Thoracic aorta (tissue), 2 donors: Measurements from ENCODE around the gene ZNF326. TPM values are rescaled to one million over a fixed set of nuclear protein-coding genes. Genes with fewer than 3 reads are reported as not detected.

Experiments
- ATAC-seq: fragments of 150-250 bp; one replicate; pipeline ENCODE4 v1.8.0; 2017; ENCODE audit warnings: low read depth; ENCODE audit not compliant: insufficient number of reproducible peaks, low FRiP score
- DNase-seq: peaks from one replicate; pipeline ENCODE4 v3.0.0-alpha.2; 2020; ENCODE audit warnings: low spot score
- H3K27ac ChIP-seq, 2 donors: fragments of 200-600 bp; sonication (generic); 1 replicate in 1 of 2; 2 replicates in 1 of 2; pipeline ENCODE4 v1.5.1; 2016; ENCODE audit warnings: mild to moderate bottlenecking in 2 of 2, moderate library complexity in 2 of 2
- H3K27me3 ChIP-seq: fragments of 200-600 bp; sonication (generic); replicated peaks from 2 replicates; pipeline ENCODE4 v1.6.0; 2016; ENCODE audit warnings: mild to moderate bottlenecking; ENCODE audit not compliant: insufficient read depth
- H3K36me3 ChIP-seq: fragments of 200-600 bp; sonication (generic); one replicate; pipeline ENCODE4 v1.5.1; 2016
- H3K4me1 ChIP-seq, 2 donors: fragments of 200-600 bp; sonication (generic); 1 replicate in 1 of 2; 2 replicates in 1 of 2; pipeline versions ENCODE4 v1.5.1 to v1.6.0; 2016; ENCODE audit warnings: low read depth in 2 of 2, mild to moderate bottlenecking in 1 of 2; ENCODE audit not compliant: control insufficient read depth in 1 of 2
- H3K4me3 ChIP-seq: fragments of 200-600 bp; sonication (generic); 2 replicates; pipeline ENCODE4 v1.5.1; 2016; ENCODE audit warnings: mild to moderate bottlenecking
- H3K9me3 ChIP-seq: fragments of 200-600 bp; sonication (generic); 2 replicates; pipeline ENCODE4 v1.5.1; 2016
- total RNA-seq, 2 donors: library from RNA; depleted of rRNA; stranded (reverse); fragments of >200 nt; gene quantifications; one replicate each; pipeline versions ENCODE4 v1.1.0 to v1.2.3, GENCODE V29; 2016
- TF ChIP-seq, protein P1 (sequence below): fragments of 200-600 bp; sonication (generic); IDR thresholded peaks from one replicate; pipeline ENCODE4 v1.5.1; 2019; ENCODE audit warnings: antibody characterized with exemption

ZNF326 gene
- total RNA-seq, 2 donors from 2014 or later = 21.8 to 31.1 TPM

DNA sequence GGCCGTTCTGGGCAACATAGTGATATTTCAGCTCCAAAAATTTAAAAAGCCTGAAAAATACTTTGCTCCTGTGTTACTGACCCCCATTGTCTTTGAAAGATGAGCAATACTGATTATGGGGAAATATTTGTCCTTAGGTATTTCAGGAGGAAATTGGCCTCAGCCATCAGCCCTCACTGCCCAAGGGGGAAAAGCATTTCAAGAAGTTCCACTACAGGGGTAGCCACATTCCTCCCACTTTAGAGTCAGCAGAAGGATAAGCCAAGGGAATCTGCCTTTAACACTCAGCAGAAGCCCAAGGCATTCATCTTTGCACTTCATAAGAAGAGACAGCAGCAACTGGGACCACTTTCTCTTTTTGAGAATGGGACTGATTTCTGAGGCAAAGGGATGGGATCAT, 40.5 kb upstream of the ZNF326 start:
- Histone ChIP-seq H3K27ac (no peak overlapping the region), H3K4me3 (no peak overlapping the region), H3K36me3 (no peaks in the 10 kb centered on the region), H3K4me1 (no peaks in the 10 kb centered on the region), H3K9me3 (no peaks in the 10 kb centered on the region), H3K27me3 (no peaks in the 10 kb centered on the region)
- DNase-seq = no peak
- TF ChIP-seq, protein P1, sequence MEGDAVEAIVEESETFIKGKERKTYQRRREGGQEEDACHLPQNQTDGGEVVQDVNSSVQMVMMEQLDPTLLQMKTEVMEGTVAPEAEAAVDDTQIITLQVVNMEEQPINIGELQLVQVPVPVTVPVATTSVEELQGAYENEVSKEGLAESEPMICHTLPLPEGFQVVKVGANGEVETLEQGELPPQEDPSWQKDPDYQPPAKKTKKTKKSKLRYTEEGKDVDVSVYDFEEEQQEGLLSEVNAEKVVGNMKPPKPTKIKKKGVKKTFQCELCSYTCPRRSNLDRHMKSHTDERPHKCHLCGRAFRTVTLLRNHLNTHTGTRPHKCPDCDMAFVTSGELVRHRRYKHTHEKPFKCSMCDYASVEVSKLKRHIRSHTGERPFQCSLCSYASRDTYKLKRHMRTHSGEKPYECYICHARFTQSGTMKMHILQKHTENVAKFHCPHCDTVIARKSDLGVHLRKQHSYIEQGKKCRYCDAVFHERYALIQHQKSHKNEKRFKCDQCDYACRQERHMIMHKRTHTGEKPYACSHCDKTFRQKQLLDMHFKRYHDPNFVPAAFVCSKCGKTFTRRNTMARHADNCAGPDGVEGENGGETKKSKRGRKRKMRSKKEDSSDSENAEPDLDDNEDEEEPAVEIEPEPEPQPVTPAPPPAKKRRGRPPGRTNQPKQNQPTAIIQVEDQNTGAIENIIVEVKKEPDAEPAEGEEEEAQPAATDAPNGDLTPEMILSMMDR = no peak
- ATAC-seq = no peak

DNA sequence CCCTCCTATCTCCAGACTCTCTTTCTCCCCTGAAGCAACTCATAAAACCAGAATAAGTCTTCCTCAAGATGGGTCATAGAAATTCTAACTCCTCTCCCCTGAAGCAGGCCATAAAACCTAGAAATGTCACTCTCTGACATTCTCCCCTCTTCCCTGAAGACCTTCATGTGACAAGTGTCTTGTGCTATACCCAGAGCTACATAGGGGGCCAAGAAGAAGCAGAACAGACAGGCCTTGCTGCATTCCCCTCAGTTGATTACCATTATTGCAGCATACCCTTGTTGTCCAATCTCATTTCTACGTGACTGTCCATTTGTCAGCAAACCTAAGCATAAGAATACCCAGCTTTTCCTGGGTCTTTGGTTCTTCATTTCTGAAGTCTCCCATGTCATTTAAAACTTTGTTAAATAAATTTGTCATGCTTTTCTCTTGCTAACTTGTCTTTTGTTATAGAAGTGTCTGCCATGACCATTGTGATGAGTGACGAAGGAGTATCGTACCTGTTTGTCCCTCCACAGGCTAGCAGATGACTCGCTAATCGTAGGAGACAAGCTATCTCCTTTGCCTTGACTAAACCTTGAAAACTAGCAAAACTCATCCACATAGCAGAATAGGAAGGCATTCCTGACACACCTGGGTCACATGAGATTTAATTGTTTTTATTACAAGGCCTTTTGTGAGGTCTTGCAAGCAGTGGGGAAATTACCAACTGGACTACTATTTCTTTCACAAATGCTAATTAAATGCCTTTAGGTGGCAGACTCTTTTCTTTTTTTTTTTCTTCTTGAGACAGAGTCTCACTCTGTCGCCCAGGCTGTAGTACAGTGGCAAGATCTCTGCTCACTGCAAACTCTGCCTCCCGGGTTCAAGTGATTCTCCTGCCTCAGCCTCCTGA, 39.4 kb upstream of the ZNF326 start:
- no peaks in the 10 kb centered on the region for H3K36me3 ChIP-seq
- no peak overlapping the region for H3K4me3 ChIP-seq
- TF ChIP-seq, protein P1 = no peak
- ATAC-seq (no peak), DNase-seq (no peak)
- H3K27me3 ChIP-seq = no peaks in the 10 kb centered on the region
- no peaks in the 10 kb centered on the region for H3K9me3 ChIP-seq
- H3K27ac ChIP-seq = no peak overlapping the region
- no peaks in the 10 kb centered on the region for H3K4me1 ChIP-seq

DNA sequence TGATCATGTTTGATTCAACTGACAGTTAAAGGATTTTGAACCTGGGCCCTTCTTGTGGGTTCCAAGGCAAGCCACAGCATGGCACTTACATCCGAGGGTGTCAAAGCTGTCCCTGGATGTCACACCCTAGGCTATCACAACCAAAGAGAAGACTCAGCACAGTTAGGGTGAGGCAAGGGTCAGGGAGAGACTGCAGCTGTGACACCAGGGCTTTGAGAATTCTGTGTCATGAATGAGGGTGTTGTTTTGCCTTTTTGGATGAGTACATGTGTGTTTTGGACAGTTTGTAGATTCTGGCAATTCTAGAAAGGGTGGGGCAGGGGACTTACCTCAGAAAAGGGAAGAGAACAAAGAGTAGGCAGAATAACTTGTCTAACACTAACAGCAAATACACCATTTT, 37.8 kb upstream of the ZNF326 start:
- no peak for ATAC-seq
- no peak for DNase-seq
- Histone ChIP-seq H3K9me3 (no peaks in the 10 kb centered on the region), H3K4me3 (no peak overlapping the region), H3K27me3 (no peaks in the 10 kb centered on the region), H3K27ac (no peak overlapping the region), H3K4me1 (no peaks in the 10 kb centered on the region), H3K36me3 (no peaks in the 10 kb centered on the region)
- TF ChIP-seq, protein P1 = no peak

DNA sequence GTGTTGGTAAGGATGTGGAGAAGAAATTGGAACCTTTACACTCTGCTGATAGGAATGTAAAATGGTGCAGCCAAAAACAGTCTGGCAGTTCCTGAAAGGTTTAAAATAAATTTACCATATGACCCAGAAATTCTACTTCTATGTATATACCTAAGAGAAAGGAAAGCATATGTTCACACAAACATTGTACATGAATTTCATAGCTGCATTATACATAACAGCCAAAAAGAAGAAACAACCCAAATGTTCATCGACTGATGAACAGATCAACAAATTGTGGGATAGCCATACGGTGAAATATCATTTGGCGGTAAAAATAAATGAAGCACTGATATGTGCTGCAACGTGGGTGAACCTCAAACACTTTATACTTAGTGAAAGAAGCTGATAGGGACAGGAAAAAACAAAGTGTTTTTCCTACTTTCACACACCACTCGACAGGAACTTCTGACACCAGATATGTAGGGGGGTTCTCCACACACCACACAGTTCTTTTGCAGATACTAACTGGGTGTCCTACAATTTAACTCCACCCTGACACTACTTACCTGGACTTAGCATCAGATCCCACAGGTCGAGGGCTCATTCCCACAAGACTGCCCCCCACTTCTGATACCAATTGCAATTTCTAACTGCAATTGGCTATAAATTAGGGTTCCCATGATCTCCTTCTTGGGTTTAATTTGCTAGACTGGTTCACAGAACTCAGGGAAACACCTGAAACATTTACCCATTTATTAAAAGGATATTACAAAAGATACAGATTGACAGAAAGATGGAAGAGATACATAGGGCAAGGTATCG, 35.9 kb upstream of the ZNF326 start:
- no peaks in the 10 kb centered on the region for H3K36me3 ChIP-seq
- H3K27me3 ChIP-seq = no peaks in the 10 kb centered on the region
- DNase-seq (no peak), ATAC-seq (no peak)
- H3K4me3 ChIP-seq = no peak overlapping the region
- TF ChIP-seq, protein P1 = no peak
- no peaks in the 10 kb centered on the region for H3K9me3 ChIP-seq
- no peaks in the 10 kb centered on the region for H3K4me1 ChIP-seq
- no peak overlapping the region for H3K27ac ChIP-seq

DNA sequence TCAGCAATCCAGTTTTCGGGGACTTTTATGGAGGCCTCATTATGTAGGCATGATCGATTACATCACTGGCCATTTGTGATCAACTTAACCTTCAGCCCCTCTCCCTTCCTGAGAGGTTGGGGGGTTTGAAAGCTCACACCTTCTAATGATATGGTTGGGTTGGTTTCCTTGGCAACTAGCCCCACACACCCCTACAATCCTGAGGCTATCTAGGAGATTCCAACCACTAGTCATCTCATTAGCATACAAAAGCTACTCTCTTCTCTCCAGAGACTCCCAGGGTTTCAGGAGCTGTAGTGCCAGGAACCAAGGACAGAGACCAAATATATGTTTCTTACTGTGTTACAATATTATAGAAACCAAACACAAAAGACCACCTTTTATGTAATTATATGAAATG, 35.2 kb upstream of the ZNF326 start:
- Histone ChIP-seq H3K9me3 (no peaks in the 10 kb centered on the region), H3K4me3 (no peak overlapping the region), H3K4me1 (no peaks in the 10 kb centered on the region), H3K27me3 (no peaks in the 10 kb centered on the region), H3K36me3 (no peaks in the 10 kb centered on the region), H3K27ac (no peak overlapping the region)
- ATAC-seq = no peak
- no peak for DNase-seq
- TF ChIP-seq, protein P1 = no peak
